K562 treated with DMSO at 1 percent for 24 hours (cell line): ENCODE data around the gene U2SURP. TPM values are rescaled to one million over a fixed set of nuclear protein-coding genes. Genes with fewer than 3 reads are reported as not detected.

Experiments
- total RNA-seq: library from RNA; unstranded; fragments of 300-600 nt; gene quantifications from 2 replicates; pipeline ENCODE4 v1.2.3, GENCODE V29; 2022; ENCODE audit warnings: low read depth; ENCODE audit not compliant: insufficient read depth

The U2SURP gene
- 24.6 TPM in 2 replicates for total RNA-seq

GRCh38 chr3:143001369-143002082 is at the start of gene U2SURP:
TSS of gene U2SURP (plus strand) at chr3:143001570. CDS start at chr3:143001629, 59 bp downstream.

DNA sequence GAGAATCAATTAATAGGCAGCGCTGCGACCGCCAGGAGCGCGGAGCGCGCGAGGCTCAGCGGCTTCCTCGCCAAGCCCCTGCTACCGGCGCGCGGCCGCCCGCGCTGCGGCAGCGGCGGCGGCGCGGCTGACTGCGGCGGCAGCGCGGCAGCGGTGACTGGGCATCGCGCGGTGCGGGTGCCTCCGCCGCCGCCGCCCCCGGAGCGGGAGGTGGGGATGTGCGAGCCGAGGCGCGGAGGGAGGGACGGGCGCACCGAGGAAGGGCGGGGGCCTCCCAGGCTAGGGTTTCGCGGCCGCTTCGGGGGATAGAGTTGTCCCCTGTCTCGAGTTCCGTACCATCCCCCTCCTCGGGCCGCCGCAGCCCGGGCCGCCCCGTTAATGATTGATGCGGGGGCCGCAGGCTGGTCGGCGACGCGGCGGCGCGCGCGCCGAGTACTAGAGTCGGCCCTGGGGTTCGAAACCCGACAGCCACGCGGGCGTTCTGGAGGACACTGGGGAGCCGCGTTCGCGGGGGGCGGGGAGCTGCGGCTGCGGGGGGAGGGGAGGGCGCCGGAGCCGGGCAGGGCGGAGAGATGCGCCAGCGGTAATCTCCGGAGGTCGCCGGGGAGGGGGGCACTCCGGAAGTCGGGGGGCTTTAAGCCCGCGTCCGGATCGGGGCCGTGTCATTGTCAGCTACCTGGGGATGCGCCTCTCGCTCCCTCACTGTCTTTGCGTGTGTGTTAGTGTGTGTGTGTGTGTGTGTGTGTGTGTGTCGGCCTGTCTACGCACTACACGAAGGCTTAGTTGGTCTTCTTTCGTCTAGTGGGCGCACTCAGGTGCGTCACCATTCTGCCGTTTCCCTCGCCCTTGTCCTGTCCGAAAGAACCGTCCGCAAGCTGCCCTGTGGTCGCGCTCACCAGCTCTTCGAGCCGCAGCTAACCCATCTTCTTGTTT is 37.6 kb upstream of the U2SURP start, which contains the start of gene PAQR9:
TSS of gene PAQR9 (minus strand) at position 159 of the 933 bp plus-strand sequence. CDS start 338 bp downstream, outside the sequence.

Other genes with a start within 250 kb of the U2SURP start
- gene PCOLCE2, start 112.5 kb upstream of the U2SURP start, total RNA-seq = 0.43 TPM in 1 of 2 replicates, not detected in the other
- 0.42 and 0.95 TPM in 2 replicates for gene PAQR9, start 37.9 kb upstream of the U2SURP start, total RNA-seq
- 37.5 and 39.1 TPM in 2 replicates for gene CHST2, start 118.2 kb downstream of the U2SURP start, total RNA-seq